Left lung (tissue), 10 donors: ENCODE measurements around the gene TNS2. TPM values are rescaled to one million over a fixed set of nuclear protein-coding genes. Genes with fewer than 3 reads are reported as not detected.
A peak's percentile ranks its signal among the peaks of the same experiment; 100 is the strongest.
"Not testable (repeated sequence)": the region's sequence is repeated elsewhere in the genome, so short reads cannot be mapped to it uniquely, and the experiment has no call there.

Source experiments
- ATAC-seq: fragments of 200-7000 bp; cut with Tn5 transposase; one replicate; pipeline ENCODE4 v1.9.1; 2020; ENCODE audit warnings: moderate library complexity
- DNase-seq, 4 donors: peaks; one replicate each; pipeline ENCODE4 v3.0.0-alpha.2; 2013 to 2020
- H3K27ac ChIP-seq, 2 donors: fragments of 200-600 bp; sonication (generic) in 1 of 2; one replicate each; pipeline versions ENCODE4 v1.5.0 to v1.8.0; 2020 to 2021
- H3K27me3 ChIP-seq, 2 donors: fragments of 200-600 bp; sonication (generic) in 1 of 2; one replicate each; pipeline versions ENCODE4 v1.5.0 to v1.8.0; 2020 to 2021
- H3K36me3 ChIP-seq, 2 donors: fragments of 200-600 bp; sonication (generic) in 1 of 2; one replicate each; pipeline versions ENCODE4 v1.5.0 to v1.8.0; 2020 to 2021
- H3K4me1 ChIP-seq, 2 donors: fragments of 200-600 bp; one replicate each; pipeline ENCODE4 v1.8.0; 2021
- H3K4me3 ChIP-seq, 2 donors: fragments of 200-600 bp; sonication (generic) in 1 of 2; one replicate each; pipeline versions ENCODE4 v1.5.0 to v1.8.0; 2020 to 2021; ENCODE audit warnings: mild to moderate bottlenecking in 1 of 2
- H3K9me3 ChIP-seq, 2 donors: fragments of 200-600 bp; sonication (generic) in 1 of 2; one replicate each; pipeline versions ENCODE4 v1.5.0 to v1.8.0; 2020 to 2021
- intact Hi-C, 2 donors: fragments of 100-400 bp; cut with DNase I; formaldehyde crosslinking; loops; one replicate each; pipeline versions ENCODE4 v1.11.2 to v1.14.2; 2022
- polyA plus RNA-seq, 6 donors: library from polyadenylated mRNA; unstranded; fragments of 120-200 nt; gene quantifications; one replicate each; pipeline ENCODE4 v1.2.1, GENCODE V29; 2013; ENCODE audit not compliant: insufficient read length in 6 of 6
- total RNA-seq, 2 donors: library from RNA; stranded (reverse); fragmentation: NEBNext Ultra II Directional; extraction: Animal tissue kit (Norgen Biotek cat#: 25700); gene quantifications; one replicate each; pipeline ENCODE4 v1.2.1, GENCODE V29; 2021
- TF ChIP-seq, protein P1 (sequence below), 2 donors: fragments of 200-600 bp; sonication (generic) in 1 of 2; IDR thresholded peaks; one replicate each; pipeline versions ENCODE4 v1.5.0 to v1.8.0; 2021; ENCODE audit warnings: antibody characterized with exemption in 2 of 2
- donor health status: DM: no; HTN: yes; CAD: no.
- donor health status: DM: no; HTN: no; CAD: no.

Gene TNS2
- total and polyA plus RNA-seq, 8 donors = 101 to 164 (median 117) TPM

DNA sequence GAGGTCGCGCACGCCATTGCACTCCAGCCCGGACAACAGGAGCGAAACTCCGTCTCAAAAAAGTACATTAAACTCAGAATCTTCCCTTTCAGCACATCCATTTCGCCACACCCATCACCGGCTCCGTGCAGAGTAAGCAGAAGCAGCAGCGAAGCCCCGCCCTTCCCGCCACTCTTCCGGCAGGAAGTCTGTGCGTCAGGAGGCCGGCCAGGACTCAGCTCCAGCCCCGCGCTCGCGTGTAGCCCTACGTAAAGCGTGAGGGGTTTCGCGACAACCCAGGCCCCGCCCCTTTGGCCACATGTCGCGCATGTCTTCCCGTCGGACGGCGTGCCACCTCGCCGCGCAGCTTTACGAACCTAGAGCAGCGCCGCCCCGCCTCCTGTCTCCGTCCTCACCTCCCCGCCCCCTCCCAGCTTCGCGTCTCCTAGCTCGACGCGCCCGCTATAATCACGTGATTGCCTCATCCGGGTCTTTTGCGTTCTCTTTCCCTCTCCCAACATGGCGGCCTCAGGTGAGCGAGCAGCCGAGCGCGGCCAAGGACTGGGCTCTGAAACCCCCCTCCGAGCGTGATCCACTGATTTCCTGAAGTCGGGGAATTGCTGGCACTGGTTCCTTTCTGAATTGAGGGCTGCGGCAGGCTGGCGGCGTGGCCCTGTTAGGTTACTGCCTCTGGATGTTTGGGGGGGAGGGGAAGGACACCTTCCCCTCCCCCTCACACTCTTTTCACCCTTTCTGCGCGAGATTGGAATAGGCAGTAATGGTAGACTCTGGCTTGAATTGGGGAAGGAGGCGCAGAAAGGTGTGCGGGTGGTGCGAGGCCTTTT, 43.7 kb upstream of the TNS2 start, which contains the start of gene EIF4B:
EIF4B (plus strand) TSS at position 471 of the 824 bp plus-strand sequence; CDS start at position 499, 28 bp downstream.
- Histone ChIP-seq H3K27me3 (peaks cover 0 to 2% of the 10 kb centered on the region in 2 donors), H3K4me3 (peak within 1 kb of the TSS; percentile 68 to 79), H3K36me3 (peaks cover 0 to 25% of the 10 kb centered on the region in 2 donors), H3K4me1 (peaks cover 16 to 49% of the 10 kb centered on the region in 2 donors), H3K27ac (peak within 1 kb of the TSS; percentile 86 to 89), H3K9me3 (no peaks in the 10 kb centered on the region)
- TF ChIP-seq, protein P1, sequence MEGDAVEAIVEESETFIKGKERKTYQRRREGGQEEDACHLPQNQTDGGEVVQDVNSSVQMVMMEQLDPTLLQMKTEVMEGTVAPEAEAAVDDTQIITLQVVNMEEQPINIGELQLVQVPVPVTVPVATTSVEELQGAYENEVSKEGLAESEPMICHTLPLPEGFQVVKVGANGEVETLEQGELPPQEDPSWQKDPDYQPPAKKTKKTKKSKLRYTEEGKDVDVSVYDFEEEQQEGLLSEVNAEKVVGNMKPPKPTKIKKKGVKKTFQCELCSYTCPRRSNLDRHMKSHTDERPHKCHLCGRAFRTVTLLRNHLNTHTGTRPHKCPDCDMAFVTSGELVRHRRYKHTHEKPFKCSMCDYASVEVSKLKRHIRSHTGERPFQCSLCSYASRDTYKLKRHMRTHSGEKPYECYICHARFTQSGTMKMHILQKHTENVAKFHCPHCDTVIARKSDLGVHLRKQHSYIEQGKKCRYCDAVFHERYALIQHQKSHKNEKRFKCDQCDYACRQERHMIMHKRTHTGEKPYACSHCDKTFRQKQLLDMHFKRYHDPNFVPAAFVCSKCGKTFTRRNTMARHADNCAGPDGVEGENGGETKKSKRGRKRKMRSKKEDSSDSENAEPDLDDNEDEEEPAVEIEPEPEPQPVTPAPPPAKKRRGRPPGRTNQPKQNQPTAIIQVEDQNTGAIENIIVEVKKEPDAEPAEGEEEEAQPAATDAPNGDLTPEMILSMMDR (IDR thresholded peaks at IDR 0.05) = no peak
- intact Hi-C loops = no loop called here
- DNase-seq (peak; percentile 100), ATAC-seq (peak; percentile 95)

DNA sequence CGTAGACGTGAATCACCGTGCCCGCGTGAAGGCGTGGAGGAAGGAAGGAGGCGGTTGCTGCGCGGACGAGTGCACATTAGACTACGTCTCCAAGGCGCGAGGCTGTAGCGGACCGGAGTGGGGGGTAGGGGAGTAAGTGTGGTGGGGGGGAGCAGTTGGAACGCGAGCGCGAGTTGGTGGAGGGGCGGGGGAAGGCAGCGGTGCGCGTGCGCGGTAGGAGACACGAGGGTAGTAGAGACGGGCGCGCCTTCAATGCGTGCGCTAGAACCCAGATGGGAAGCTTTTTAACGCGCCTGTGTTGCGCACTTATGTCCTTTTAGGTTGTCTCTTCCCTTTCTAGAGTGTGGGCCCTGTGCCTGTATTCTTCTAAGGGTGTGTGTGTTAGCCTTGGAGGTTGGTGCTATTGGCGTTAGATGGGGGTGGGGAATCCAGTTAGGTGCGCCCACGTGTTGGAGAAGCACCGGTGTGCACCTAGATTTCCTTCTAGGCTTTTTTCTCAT, 43.0 kb upstream of the TNS2 start:
- TF ChIP-seq, protein P1 (IDR thresholded peaks at IDR 0.05) = no peak
- Histone ChIP-seq H3K27ac (peak overlapping the region; percentile 86 to 89), H3K4me1 (peaks cover 16 to 56% of the 10 kb centered on the region in 2 donors), H3K27me3 (no peaks in the 10 kb centered on the region), H3K4me3 (peak overlapping the region; percentile 68 to 79), H3K9me3 (no peaks in the 10 kb centered on the region), H3K36me3 (peaks cover 0 to 29% of the 10 kb centered on the region in 2 donors)
- peak; percentile 63 for ATAC-seq
- intact Hi-C loops = no loop called here
- peak; percentile 59 to 92 (median 81) for DNase-seq

DNA sequence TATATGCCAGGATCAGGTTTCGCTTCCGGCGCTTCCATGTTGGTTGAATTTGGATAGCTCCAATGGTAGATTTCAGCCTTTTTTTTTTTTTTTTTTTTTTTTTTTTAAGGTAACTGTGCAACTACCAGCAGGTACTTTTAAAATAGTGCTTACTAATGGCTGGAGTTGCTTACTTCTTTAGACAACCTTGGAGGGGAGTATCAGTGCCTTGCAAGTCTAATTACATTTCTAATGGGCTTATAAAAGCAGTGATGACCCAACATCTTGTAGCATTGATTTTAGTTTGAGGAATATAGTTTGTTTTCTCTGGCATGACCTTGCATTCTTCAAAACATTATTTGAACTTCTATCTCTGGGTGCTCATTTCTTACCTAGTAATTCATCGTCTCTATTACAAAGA, 42.5 kb upstream of the TNS2 start:
- Histone ChIP-seq H3K4me3 (peak overlapping the region; percentile 68 to 79), H3K4me1 (peaks cover 16 to 58% of the 10 kb centered on the region in 2 donors), H3K27me3 (no peaks in the 10 kb centered on the region), H3K9me3 (no peaks in the 10 kb centered on the region), H3K27ac (peak overlapping the region in 1 of 2 donors; percentile 86), H3K36me3 (peaks cover 0 to 34% of the 10 kb centered on the region in 2 donors)
- intact Hi-C loops = no loop called here
- TF ChIP-seq, protein P1 (IDR thresholded peaks at IDR 0.05) = no peak
- DNase-seq (no peak), ATAC-seq (no peak)

DNA sequence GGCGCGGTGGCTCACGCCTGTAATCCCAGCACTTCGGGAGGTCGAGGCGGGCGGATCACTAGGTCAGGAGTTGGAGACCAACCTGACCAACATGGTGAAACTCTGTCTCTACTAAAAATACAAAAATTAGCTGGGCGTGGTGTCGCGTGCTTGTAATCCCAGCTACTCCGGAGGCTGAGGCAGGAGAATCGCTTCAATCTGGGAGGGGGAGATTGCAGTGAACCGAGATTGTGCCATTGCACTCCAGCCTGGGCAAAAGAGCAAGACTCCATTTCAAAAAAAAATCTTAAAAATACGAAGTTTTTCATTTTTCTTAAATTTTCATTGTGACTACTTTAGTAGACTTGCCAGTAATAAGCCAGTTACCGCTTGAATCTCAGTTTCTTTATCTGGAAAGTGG, 41.1 kb upstream of the TNS2 start:
- DNase-seq, intact Hi-C loops, H3K27me3 ChIP-seq, H3K9me3 ChIP-seq, H3K27ac ChIP-seq, ATAC-seq: not testable (repeated sequence)
- Histone ChIP-seq H3K4me1 (peaks cover 16 to 60% of the 10 kb centered on the region in 2 donors), H3K36me3 (peaks cover 0 to 34% of the 10 kb centered on the region in 2 donors), H3K4me3 (peak overlapping the region in 1 of 2 donors; percentile 79)

DNA sequence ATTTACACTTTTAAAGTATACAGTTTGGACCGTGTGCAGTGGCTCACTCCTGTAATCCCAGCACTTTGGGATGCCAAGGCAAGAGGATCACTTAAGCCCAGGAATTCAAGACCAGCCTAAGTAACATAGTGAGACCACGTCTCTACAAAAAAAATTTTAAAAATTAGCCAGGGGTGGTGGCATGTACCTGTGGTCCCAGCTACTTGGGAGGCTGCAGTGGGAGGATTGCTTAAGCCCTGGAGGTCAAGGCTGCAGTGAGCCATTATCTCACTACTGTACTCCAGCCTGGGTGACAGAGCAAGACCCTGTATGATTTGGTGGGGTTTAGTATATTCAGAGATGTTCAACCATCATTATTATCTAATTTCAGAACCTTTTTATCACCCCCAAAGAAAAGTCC, 38.9 kb upstream of the TNS2 start:
- Histone ChIP-seq H3K36me3 (peaks cover 0 to 40% of the 10 kb centered on the region in 2 donors), H3K27me3 (no peaks in the 10 kb centered on the region), H3K9me3 (no peaks in the 10 kb centered on the region), H3K4me1 (peaks cover 16 to 54% of the 10 kb centered on the region in 2 donors), H3K27ac (no peak overlapping the region), H3K4me3 (no peak overlapping the region)
- no peak for DNase-seq
- intact Hi-C loops = no loop called here
- no peak for ATAC-seq
- TF ChIP-seq, protein P1 (IDR thresholded peaks at IDR 0.05) = no peak
